Neural progenitor cell (in vitro differentiated cells): Measurements from ENCODE around the gene CTSH.

ENCODE experiments used
- CTCF ChIP-seq: fragments of 200-600 bp; sonication (generic); IDR thresholded peaks from 2 replicates; pipeline ENCODE4 v1.5.1; 2017; ENCODE audit warnings: antibody characterized with exemption, mild to moderate bottlenecking
- EZH2 ChIP-seq: fragments of 200-600 bp; sonication (generic); IDR thresholded peaks from 2 replicates; pipeline ENCODE4 v1.6.1; 2017; ENCODE audit warnings: antibody characterized with exemption, mild to moderate bottlenecking, moderate library complexity
- EZH2phosphoT487 ChIP-seq: fragments of 200-600 bp; sonication (generic); IDR thresholded peaks from 2 replicates; pipeline ENCODE4 v1.6.1; 2017; ENCODE audit warnings: antibody characterized with exemption

GRCh38 chr15:78933187-78933822, 11.5 kb downstream of the CTSH start:
- no peak for TF ChIP-seq EZH2
- TF ChIP-seq CTCF, result no peak
- TF ChIP-seq EZH2phosphoT487, result no peak
